ENCODE measurements around the gene SRSF3.

GRCh38 chr6:36621371-36621855 lies 27.3 kb downstream of the SRSF3 start:
- TF ChIP-seq CTCF (IDR thresholded peaks at IDR 0.05) (no peak), POLR2A (IDR thresholded peaks at IDR 0.05) (no peak)
